H9 (cell line): ENCODE results near the gene ACYP1. TPM values are rescaled to one million over a fixed set of nuclear protein-coding genes. Genes with fewer than 3 reads are reported as not detected.

Experiments
- DNase-seq: peaks from one replicate; pipeline ENCODE4 v3.0.0-alpha.2; 2017
- H2AFZ ChIP-seq: one replicate; pipeline ENCODE4 v1.6.1; 2013; ENCODE audit warnings: mild to moderate bottlenecking, low read length, control low read depth, moderate library complexity
- H2AK5ac ChIP-seq: 2 replicates; pipeline ENCODE4 v1.6.1; 2013; ENCODE audit warnings: low read length, control low read depth, mixed read lengths; ENCODE audit not compliant: insufficient read length
- H2BK120ac ChIP-seq: one replicate; pipeline ENCODE4 v1.6.1; 2013; ENCODE audit warnings: low read depth, mild to moderate bottlenecking, low read length, control low read depth, inconsistent platforms; ENCODE audit not compliant: poor library complexity, severe bottlenecking
- H2BK12ac ChIP-seq: 2 replicates; pipeline ENCODE4 v1.6.1; 2013; ENCODE audit warnings: low read length, control low read depth, mixed read lengths, low read depth; ENCODE audit not compliant: insufficient read length
- H2BK15ac ChIP-seq: 2 replicates; pipeline ENCODE4 v1.6.1; 2013; ENCODE audit warnings: low read depth, low read length, control low read depth
- H2BK20ac ChIP-seq: one replicate; pipeline ENCODE4 v1.6.1; 2013; ENCODE audit warnings: low read depth, mild to moderate bottlenecking, low read length, control low read depth, inconsistent platforms; ENCODE audit not compliant: poor library complexity, severe bottlenecking
- H2BK5ac ChIP-seq: 2 replicates; pipeline ENCODE4 v1.6.1; 2013; ENCODE audit warnings: low read length, control low read depth, mixed read lengths; ENCODE audit not compliant: insufficient read length
- H3K14ac ChIP-seq: 2 replicates; pipeline ENCODE4 v1.6.1; 2013; ENCODE audit warnings: low read length, control low read depth; ENCODE audit not compliant: insufficient read depth
- H3K18ac ChIP-seq: 2 replicates; pipeline ENCODE4 v1.6.1; 2013; ENCODE audit warnings: low read depth, mild to moderate bottlenecking, mixed read lengths, low read length, control low read depth; ENCODE audit not compliant: insufficient read length
- H3K23ac ChIP-seq: 2 replicates; pipeline ENCODE4 v1.6.1; 2013; ENCODE audit warnings: low read length, control low read depth, mixed read lengths, low read depth; ENCODE audit not compliant: insufficient read length
- H3K23me2 ChIP-seq: 2 replicates; pipeline ENCODE4 v1.6.1; 2013; ENCODE audit warnings: low read depth, mild to moderate bottlenecking, mixed read lengths, low read length, control low read depth; ENCODE audit not compliant: insufficient read length, poor library complexity, severe bottlenecking
- H3K27ac ChIP-seq: 2 replicates; pipeline ENCODE4 v1.5.1; 2013; ENCODE audit warnings: low read length, control low read depth, mixed read lengths, low read depth; ENCODE audit not compliant: insufficient read length
- H3K27me3 ChIP-seq: 2 replicates; pipeline ENCODE4 v1.6.1; 2013; ENCODE audit warnings: low read length, control low read depth, inconsistent platforms; ENCODE audit not compliant: insufficient read depth
- H3K4ac ChIP-seq: 2 replicates; pipeline ENCODE4 v1.6.1; 2013; ENCODE audit warnings: low read depth, mild to moderate bottlenecking, control low read depth, inconsistent platforms, low read length, moderate library complexity
- H3K4me1 ChIP-seq: 2 replicates; pipeline ENCODE4 v1.6.1; 2013; ENCODE audit warnings: low read length, control low read depth, inconsistent platforms; ENCODE audit not compliant: insufficient read depth
- H3K4me2 ChIP-seq: 2 replicates; pipeline ENCODE4 v1.6.1; 2013; ENCODE audit warnings: low read length, control low read depth, mixed read lengths; ENCODE audit not compliant: insufficient read length, insufficient read depth
- H3K56ac ChIP-seq: 2 replicates; pipeline ENCODE4 v1.6.1; 2013; ENCODE audit warnings: low read depth, mild to moderate bottlenecking, mixed read lengths, low read length, control low read depth; ENCODE audit not compliant: insufficient read length
- H3K79me1 ChIP-seq: 2 replicates; pipeline ENCODE4 v1.6.1; 2013; ENCODE audit warnings: low read depth, mild to moderate bottlenecking, moderate library complexity, low read length, control low read depth, inconsistent platforms; ENCODE audit not compliant: insufficient read depth, poor library complexity, severe bottlenecking
- H3K79me2 ChIP-seq: 2 replicates; pipeline ENCODE4 v1.6.1; 2013; ENCODE audit warnings: low read length, control low read depth, inconsistent platforms; ENCODE audit not compliant: insufficient read depth
- H3K9ac ChIP-seq: 2 replicates; pipeline ENCODE4 v1.6.1; 2013; ENCODE audit warnings: low read length, control low read depth, mixed read lengths; ENCODE audit not compliant: insufficient read length; ENCODE audit errors: extremely low read depth
- H3K9me3 ChIP-seq: one replicate; pipeline ENCODE4 v1.6.1; 2013; ENCODE audit warnings: low read depth, low read length, inconsistent platforms; ENCODE audit not compliant: control insufficient read depth
- H3T11ph ChIP-seq: one replicate; pipeline ENCODE4 v1.6.1; 2013; ENCODE audit warnings: mild to moderate bottlenecking, low read length, control low read depth, inconsistent platforms
- H4K20me1 ChIP-seq: one replicate; pipeline ENCODE4 v1.6.1; 2013; ENCODE audit not compliant: control insufficient read depth, insufficient read length, insufficient read depth
- H4K5ac ChIP-seq: 2 replicates; pipeline ENCODE4 v1.6.1; 2013; ENCODE audit warnings: low read depth, mild to moderate bottlenecking, mixed read lengths, low read length, control low read depth; ENCODE audit not compliant: insufficient read length
- H4K8ac ChIP-seq: replicated peaks from 2 replicates; pipeline ENCODE4 v1.6.1; 2013; ENCODE audit warnings: low read length, control low read depth, mixed read lengths, low read depth; ENCODE audit not compliant: insufficient read length
- H4K91ac ChIP-seq: 2 replicates; pipeline ENCODE4 v1.6.1; 2013; ENCODE audit warnings: low read depth, mild to moderate bottlenecking, moderate library complexity, mixed read lengths, low read length, control low read depth; ENCODE audit not compliant: insufficient read length
- H3K27ac Mint-ChIP-seq, 3 experiments: 2 replicates in 2 of 3; 3 replicates in 1 of 3; pipeline ENCODE4 v1.8.0; 2020 to 2021; ENCODE audit warnings: mixed read lengths in 3 of 3, mild to moderate bottlenecking in 1 of 3, moderate library complexity in 1 of 3
- H3K27me3 Mint-ChIP-seq: 2 replicates; pipeline ENCODE4 v1.8.0; 2021; ENCODE audit warnings: low read depth, mild to moderate bottlenecking, moderate library complexity, mixed read lengths
- H3K36me3 Mint-ChIP-seq, 3 experiments: 2 replicates in 2 of 3; 3 replicates in 1 of 3; pipeline ENCODE4 v1.8.0; 2020 to 2021; ENCODE audit warnings: low read depth in 3 of 3, mixed read lengths in 3 of 3; ENCODE audit not compliant: insufficient read depth in 1 of 3
- H3K4me1 Mint-ChIP-seq, 2 experiments: 2 replicates each; pipeline ENCODE4 v1.8.0; 2020; ENCODE audit warnings: mixed read lengths in 2 of 2
- H3K4me3 Mint-ChIP-seq, 2 experiments: 2 replicates in 1 of 2; 3 replicates in 1 of 2; pipeline ENCODE4 v1.8.0; 2020 to 2021; ENCODE audit warnings: mild to moderate bottlenecking in 2 of 2, mixed read lengths in 2 of 2, moderate library complexity in 1 of 2
- H3K9me3 Mint-ChIP-seq, 2 experiments: 2 replicates in 1 of 2; 3 replicates in 1 of 2; pipeline ENCODE4 v1.8.0; 2020; ENCODE audit warnings: mild to moderate bottlenecking in 2 of 2, mixed read lengths in 2 of 2, moderate library complexity in 1 of 2
- CTCF ChIP-seq: fragments of 200-600 bp; sonication (generic); conservative IDR thresholded peaks from 3 replicates; pipeline ENCODE4 v1.8.0; 2021; ENCODE audit warnings: antibody characterized with exemption, mild to moderate bottlenecking
- WGBS: extraction: QIAGEN DNeasy Blood & Tissue Kit; methylation state at CpG from one replicate; pipeline ENCODE4 v1.1.7; 2013; ENCODE audit warnings: missing lambda C conversion rate, low lambda C conversion rate, mixed read lengths; ENCODE audit not compliant: insufficient read length; ENCODE audit errors: extremely low coverage; 5-methylcytosine and 5-hydroxymethylcytosine counted together
- total RNA-seq: library from RNA; stranded (reverse); gene quantifications from 2 replicates; pipeline ENCODE4 v1.2.1, GENCODE V29; 2021

ACYP1 gene
- total RNA-seq, 1 experiment from 2014 or later = 18.9 TPM

- Histone ChIP-seq H3K23me2 (no peaks in the 10 kb centered on the region), H3K9me3 (no peaks in the 10 kb centered on the region), H3K56ac (no peak overlapping the region), H3K27ac (no peak overlapping the region), H3K9ac (no peak overlapping the region), H3K27me3 (no peaks in the 10 kb centered on the region), H3K4me1 (no peaks in the 10 kb centered on the region), H4K91ac (no peak overlapping the region), H3K79me2 (no peaks in the 10 kb centered on the region), H2BK20ac (no peak overlapping the region), H2AK5ac (no peak overlapping the region), H3K4ac (no peak overlapping the region), H3K23ac (no peak overlapping the region), H2BK5ac (no peak overlapping the region), H4K20me1 (no peaks in the 10 kb centered on the region), H4K5ac (no peak overlapping the region), H3K79me1 (no peaks in the 10 kb centered on the region), H2AFZ (no peak overlapping the region), H3K4me2 (no peak overlapping the region), H3T11ph (no peak overlapping the region), H2BK120ac (no peak overlapping the region), H2BK12ac (no peak overlapping the region), H3K18ac (no peak overlapping the region), H3K14ac (no peak overlapping the region), H4K8ac (no peak overlapping the region), H2BK15ac (no peak overlapping the region)
- Mint-ChIP-seq H3K27me3 (no peaks in the 10 kb centered on the region), H3K36me3 (peaks cover 9 to 45% (median 25%) of the 10 kb centered on the region in 3 experiments; a peak in 5 of 7 replicates), H3K4me3 (no peak overlapping the region), H3K9me3 (no peaks in the 10 kb centered on the region), H3K4me1 (no peaks in the 10 kb centered on the region), H3K27ac (no peak overlapping the region)
- no peak for TF ChIP-seq CTCF
- no CpG with 5 or more reads among the region's 5 CpGs for WGBS
- no peak for DNase-seq
Measured at GRCh38 chr14:75015496-75015895, 48.3 kb downstream of the ACYP1 start.
